Lower lobe of right lung (tissue), 2 donors: Measurements from ENCODE around the gene SHTN1. TPM values are rescaled to one million over a fixed set of nuclear protein-coding genes. Genes with fewer than 3 reads are reported as not detected.

Experiments
- ATAC-seq, 2 donors: fragments of 200-7000 bp; cut with Tn5 transposase; one replicate each; pipeline ENCODE4 v1.9.1; 2020 to 2022; ENCODE audit warnings: mild to moderate bottlenecking in 2 of 2, moderate library complexity in 2 of 2
- DNase-seq: peaks from one replicate; pipeline ENCODE4 v3.0.0-alpha.2; 2020
- H3K27ac ChIP-seq: fragments of 200-600 bp; one replicate; pipeline ENCODE4 v1.8.0; 2022
- H3K27me3 ChIP-seq: fragments of 200-600 bp; one replicate; pipeline ENCODE4 v1.8.0; 2022; ENCODE audit warnings: low read depth
- H3K36me3 ChIP-seq: fragments of 200-600 bp; one replicate; pipeline ENCODE4 v1.8.0; 2022; ENCODE audit warnings: mild to moderate bottlenecking
- H3K4me1 ChIP-seq: fragments of 200-600 bp; one replicate; pipeline ENCODE4 v1.8.0; 2022
- H3K4me3 ChIP-seq: fragments of 200-600 bp; one replicate; pipeline ENCODE4 v1.8.0; 2022; ENCODE audit warnings: mild to moderate bottlenecking
- H3K9me3 ChIP-seq: fragments of 200-600 bp; one replicate; pipeline ENCODE4 v1.8.0; 2022
- intact Hi-C: fragments of 100-400 bp; cut with DNase I; formaldehyde crosslinking; loops from one replicate; pipeline ENCODE4 v1.11.0; 2022
- total RNA-seq: library from RNA; stranded (reverse); fragmentation: NEBNext Ultra II Directional; extraction: Animal tissue kit (Norgen Biotek cat#: 25700); gene quantifications from one replicate; pipeline ENCODE4 v1.2.1, GENCODE V29; 2021
- TF ChIP-seq, protein P1 (sequence below): fragments of 200-600 bp; IDR thresholded peaks from one replicate; pipeline ENCODE4 v1.8.0; 2022; ENCODE audit warnings: antibody characterized with exemption, mild to moderate bottlenecking
- donor health status: DM: no; HTN: yes; CAD: no; lungs with severe emphysema.

The SHTN1 gene
- total RNA-seq, 1 donor from 2014 or later = 43.1 TPM

DNA sequence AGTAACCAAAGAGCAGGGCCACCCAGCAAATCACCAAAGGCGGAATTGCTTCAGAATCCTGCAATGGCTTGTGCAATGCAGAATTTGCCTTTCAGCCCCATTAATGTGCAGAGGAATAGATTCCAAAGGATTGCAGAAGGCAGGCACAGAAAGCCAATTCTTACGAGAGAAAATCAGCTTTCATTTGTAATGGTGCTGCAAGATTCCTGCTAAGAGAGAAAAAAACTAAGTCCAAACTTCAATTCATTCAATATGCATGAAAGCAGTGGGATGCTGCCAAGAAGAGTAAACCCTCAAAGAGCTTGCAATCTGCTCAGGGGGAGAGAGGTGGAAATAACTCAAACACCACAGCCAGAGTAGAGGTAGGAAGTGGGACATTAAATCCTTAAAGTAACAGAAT is 85.3 kb downstream of the SHTN1 start:
- H3K4me1 ChIP-seq = no peaks in the 10 kb centered on the region
- no peaks in the 10 kb centered on the region for H3K9me3 ChIP-seq
- TF ChIP-seq, protein P1, sequence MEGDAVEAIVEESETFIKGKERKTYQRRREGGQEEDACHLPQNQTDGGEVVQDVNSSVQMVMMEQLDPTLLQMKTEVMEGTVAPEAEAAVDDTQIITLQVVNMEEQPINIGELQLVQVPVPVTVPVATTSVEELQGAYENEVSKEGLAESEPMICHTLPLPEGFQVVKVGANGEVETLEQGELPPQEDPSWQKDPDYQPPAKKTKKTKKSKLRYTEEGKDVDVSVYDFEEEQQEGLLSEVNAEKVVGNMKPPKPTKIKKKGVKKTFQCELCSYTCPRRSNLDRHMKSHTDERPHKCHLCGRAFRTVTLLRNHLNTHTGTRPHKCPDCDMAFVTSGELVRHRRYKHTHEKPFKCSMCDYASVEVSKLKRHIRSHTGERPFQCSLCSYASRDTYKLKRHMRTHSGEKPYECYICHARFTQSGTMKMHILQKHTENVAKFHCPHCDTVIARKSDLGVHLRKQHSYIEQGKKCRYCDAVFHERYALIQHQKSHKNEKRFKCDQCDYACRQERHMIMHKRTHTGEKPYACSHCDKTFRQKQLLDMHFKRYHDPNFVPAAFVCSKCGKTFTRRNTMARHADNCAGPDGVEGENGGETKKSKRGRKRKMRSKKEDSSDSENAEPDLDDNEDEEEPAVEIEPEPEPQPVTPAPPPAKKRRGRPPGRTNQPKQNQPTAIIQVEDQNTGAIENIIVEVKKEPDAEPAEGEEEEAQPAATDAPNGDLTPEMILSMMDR = no peak
- DNase-seq = no peak
- H3K4me3 ChIP-seq = no peak overlapping the region
- intact Hi-C loops = no loop called here
- ATAC-seq = no peak
- H3K27me3 ChIP-seq = no peaks in the 10 kb centered on the region
- H3K27ac ChIP-seq = no peak overlapping the region
- peaks cover 10% of the 10 kb centered on the region for H3K36me3 ChIP-seq

DNA sequence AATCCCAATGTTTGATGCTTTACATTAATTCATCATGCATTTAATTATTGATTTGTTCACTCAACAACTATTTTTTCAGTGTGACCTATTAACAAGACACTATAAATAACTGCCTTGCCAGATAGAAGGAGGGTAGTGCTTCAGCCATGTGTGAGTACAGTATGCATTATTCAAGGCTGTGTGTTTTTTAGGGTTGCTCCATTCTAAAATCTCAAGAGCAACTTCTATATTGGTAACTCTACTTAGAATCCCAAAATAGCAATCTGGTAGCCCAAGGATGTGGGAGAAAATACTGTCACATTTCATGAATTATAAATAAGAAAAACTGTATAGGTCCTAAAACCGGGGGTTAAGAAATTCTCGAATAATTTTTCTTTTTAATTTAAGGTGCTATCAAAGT is 85.8 kb downstream of the SHTN1 start:
- Histone ChIP-seq H3K36me3 (peaks cover 10% of the 10 kb centered on the region), H3K27me3 (no peaks in the 10 kb centered on the region), H3K9me3 (no peaks in the 10 kb centered on the region), H3K27ac (no peak overlapping the region), H3K4me3 (no peak overlapping the region), H3K4me1 (no peaks in the 10 kb centered on the region)
- intact Hi-C loops = no loop called here
- no peak for ATAC-seq
- TF ChIP-seq, protein P1 = no peak
- no peak for DNase-seq

DNA sequence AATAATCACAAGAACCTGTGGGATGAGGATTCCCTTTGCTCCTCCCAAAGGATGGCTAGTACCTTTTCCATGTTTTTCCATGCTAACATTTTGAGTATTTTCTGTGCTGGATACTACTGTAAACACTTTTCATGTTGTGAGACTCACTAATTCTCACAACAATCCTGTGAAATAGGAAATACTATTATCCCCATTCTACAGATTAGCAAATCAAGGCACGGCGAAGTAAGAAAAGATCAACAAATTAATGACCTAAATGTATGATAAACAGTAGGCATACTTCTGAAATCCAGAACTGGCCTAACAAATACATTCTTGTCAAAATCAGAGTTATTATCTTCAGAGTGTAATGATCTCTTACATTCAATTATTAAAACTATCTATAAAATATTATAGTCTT is 86.4 kb downstream of the SHTN1 start:
- intact Hi-C loops = no loop called here
- ATAC-seq = no peak
- H3K4me3 ChIP-seq = no peak overlapping the region
- H3K9me3 ChIP-seq = no peaks in the 10 kb centered on the region
- H3K4me1 ChIP-seq = no peaks in the 10 kb centered on the region
- no peak overlapping the region for H3K27ac ChIP-seq
- TF ChIP-seq, protein P1 = no peak
- no peak for DNase-seq
- H3K27me3 ChIP-seq = no peaks in the 10 kb centered on the region
- peaks cover 14% of the 10 kb centered on the region for H3K36me3 ChIP-seq

DNA sequence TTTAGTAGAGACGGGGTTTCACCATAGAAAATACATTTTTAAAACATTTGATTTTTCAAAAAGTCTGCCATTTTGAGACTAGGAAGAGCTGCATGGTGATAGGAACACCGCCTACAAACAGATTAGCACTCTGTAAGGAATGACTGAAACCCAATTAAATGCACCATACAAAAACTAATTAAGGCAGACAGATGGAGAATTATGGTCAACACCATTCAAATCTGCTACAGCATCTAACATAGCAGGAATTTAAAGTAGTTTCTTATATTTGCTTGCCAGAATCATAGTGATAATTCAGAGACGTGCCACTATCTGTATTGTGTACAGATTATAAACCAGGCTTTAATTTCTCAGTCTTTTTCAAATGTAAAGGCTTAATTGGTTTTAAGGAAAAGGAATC is 87.5 kb downstream of the SHTN1 start:
- H3K4me1 ChIP-seq = no peaks in the 10 kb centered on the region
- intact Hi-C loops = no loop called here
- TF ChIP-seq, protein P1 = no peak
- H3K36me3 ChIP-seq = peaks cover 16% of the 10 kb centered on the region
- ATAC-seq (no peak), DNase-seq (no peak)
- no peak overlapping the region for H3K27ac ChIP-seq
- H3K9me3 ChIP-seq = no peaks in the 10 kb centered on the region
- H3K4me3 ChIP-seq = no peak overlapping the region
- no peaks in the 10 kb centered on the region for H3K27me3 ChIP-seq

DNA sequence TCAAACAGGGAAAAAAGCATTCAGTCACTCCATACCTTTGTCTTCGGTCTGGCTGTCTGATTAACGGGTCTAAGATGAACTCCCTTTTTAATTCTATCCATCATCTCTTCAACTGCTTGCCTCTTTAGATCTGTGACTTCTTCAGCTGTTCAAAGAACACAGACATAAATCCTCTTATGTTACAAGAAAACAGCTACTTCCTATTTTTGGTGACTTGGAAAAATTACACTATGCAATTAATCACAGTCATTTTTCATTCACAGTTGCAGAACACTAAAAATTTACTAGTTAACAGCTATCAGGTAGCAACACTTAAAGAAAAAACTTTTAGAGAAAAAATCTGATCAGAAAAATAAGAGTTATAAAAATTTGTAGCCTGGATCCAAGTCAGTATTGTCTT is 89.6 kb downstream of the SHTN1 start:
- Histone ChIP-seq H3K36me3 (peaks cover 16% of the 10 kb centered on the region), H3K9me3 (no peaks in the 10 kb centered on the region), H3K27ac (no peak overlapping the region), H3K27me3 (no peaks in the 10 kb centered on the region), H3K4me3 (no peak overlapping the region), H3K4me1 (no peaks in the 10 kb centered on the region)
- TF ChIP-seq, protein P1 = no peak
- intact Hi-C loops = no loop called here
- ATAC-seq = no peak
- no peak for DNase-seq

DNA sequence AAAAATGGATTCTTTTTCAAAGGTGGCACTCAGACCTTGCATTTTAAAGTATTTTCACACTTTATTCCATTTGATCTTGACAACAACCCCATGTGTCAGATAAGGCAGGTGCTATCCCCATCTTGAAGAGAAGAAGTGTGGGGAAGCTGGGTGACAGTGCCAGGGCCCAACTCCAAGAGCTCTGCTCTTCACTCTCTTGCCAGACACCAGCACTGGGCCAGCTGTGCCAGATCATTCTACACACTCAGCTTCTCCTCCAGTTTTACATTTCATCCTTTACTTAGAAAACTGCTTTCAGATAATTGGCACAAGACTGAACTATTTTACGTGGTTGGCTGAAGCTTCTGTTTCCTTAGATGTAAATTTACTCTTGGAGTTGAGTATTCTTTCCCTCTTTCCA is 91.3 kb downstream of the SHTN1 start:
- no peaks in the 10 kb centered on the region for H3K27me3 ChIP-seq
- H3K4me3 ChIP-seq = no peak overlapping the region
- TF ChIP-seq, protein P1 = no peak
- no peak for DNase-seq
- no peak overlapping the region for H3K27ac ChIP-seq
- intact Hi-C loops = no loop called here
- H3K36me3 ChIP-seq = peaks cover 6% of the 10 kb centered on the region
- H3K4me1 ChIP-seq = no peaks in the 10 kb centered on the region
- ATAC-seq = no peak
- no peaks in the 10 kb centered on the region for H3K9me3 ChIP-seq
